ENCODE data around the gene SMPX. TPM values are rescaled to one million over a fixed set of nuclear protein-coding genes. Genes with fewer than 3 reads are reported as not detected.

Gene SMPX
- total RNA-seq, 5 donors from 2014 or later (not counting 1 experiment from before 2014, with no cell fraction given) = not detected

Other genes starting within 250 kb of the SMPX start
- 1 to 10 TPM in 4 of 5 donors, under 1 TPM in 1; 0.68 to 2.7 (median 2.6) TPM for gene KLHL34, start 99.8 kb downstream of the SMPX start, total RNA-seq
- gene MBTPS2, start 81.5 kb upstream of the SMPX start, total RNA-seq = 1 to 10 TPM; 4.8 to 8.0 (median 6.0) TPM
- 1 to 10 TPM in 4 of 5 donors, under 1 TPM in 1; 0.61 to 2.4 (median 1.3) TPM for gene YY2, start 97.9 kb upstream of the SMPX start, total RNA-seq
- gene SMS, start 182.6 kb upstream of the SMPX start, total RNA-seq = 10 to 100 TPM; 17.2 to 21.9 (median 18.5) TPM